Kidney (tissue), 14 donors: ENCODE measurements around the gene ITPR2. TPM values are rescaled to one million over a fixed set of nuclear protein-coding genes. Genes with fewer than 3 reads are reported as not detected.

Experiments used
- DNase-seq, 5 donors: peaks; one replicate each; pipeline ENCODE4 v3.0.0-alpha.2; 2013 to 2020
- FAIRE-seq: peaks from 2 replicates; lab custom pipeline; 2012; peaks lifted over from hg19 to GRCh38; lab: Jason Lieb, UNC
- H3K27ac ChIP-seq, 2 donors: one replicate each; pipeline ENCODE4 v1.7.0; 2013; ENCODE audit warnings: low read depth in 2 of 2, low read length in 2 of 2, inconsistent platforms in 1 of 2
- H3K27me3 ChIP-seq: one replicate; pipeline ENCODE4 v1.7.1; 2013; ENCODE audit warnings: low read length, inconsistent platforms; ENCODE audit not compliant: control insufficient read depth, insufficient read depth
- H3K36me3 ChIP-seq, 3 donors: one replicate each; pipeline versions ENCODE4 v1.7.0 to v1.7.1; 2013; ENCODE audit warnings: low read length in 3 of 3, control low read depth in 1 of 3, inconsistent platforms in 1 of 3; ENCODE audit not compliant: insufficient read depth in 3 of 3, control insufficient read depth in 2 of 3
- H3K4me1 ChIP-seq, 3 donors: one replicate each; pipeline versions ENCODE4 v1.7.0 to v1.7.1; 2013; ENCODE audit warnings: low read length in 3 of 3, inconsistent platforms in 1 of 3, low read depth in 1 of 3; ENCODE audit not compliant: control insufficient read depth in 2 of 3, insufficient read depth in 2 of 3
- H3K4me3 ChIP-seq, 3 donors: one replicate each; pipeline versions ENCODE4 v1.7.0 to v1.8.1; 2013; ENCODE audit warnings: low read length in 3 of 3, control low read depth in 1 of 3, inconsistent platforms in 1 of 3
- H3K9ac ChIP-seq, 3 donors: one replicate each; pipeline versions ENCODE4 v1.7.0 to v1.7.1; 2013; ENCODE audit warnings: low read length in 3 of 3, control low read depth in 1 of 3, inconsistent platforms in 1 of 3
- H3K9me3 ChIP-seq, 3 donors: one replicate each; pipeline versions ENCODE4 v1.7.0 to v1.7.1; 2013; ENCODE audit warnings: low read length in 3 of 3, control low read depth in 1 of 3, inconsistent platforms in 1 of 3; ENCODE audit not compliant: control insufficient read depth in 2 of 3, insufficient read depth in 1 of 3
- intact Hi-C: fragments of 100-400 bp; cut with DNase I; formaldehyde crosslinking; loops from one replicate; pipeline ENCODE4 v1.11.1; 2022
- polyA plus RNA-seq: library from polyadenylated mRNA; stranded (reverse); fragments of 350-450 nt; fragmentation: Illumina TruSeq; extraction: RNeasy Lipid Tissue Mini Kit (QIAGEN cat#74804); gene quantifications from one replicate; pipeline ENCODE4 v1.2.3, GENCODE V29; 2014; ENCODE audit warnings: low read depth, low replicate concordance; ENCODE audit not compliant: insufficient read depth
- total RNA-seq: library from RNA; stranded (reverse); fragmentation: NEBNext Ultra II Directional; extraction: Animal tissue kit (Norgen Biotek cat#: 25700); gene quantifications from one replicate; pipeline ENCODE4 v1.2.1, GENCODE V29; 2021
- TF ChIP-seq, protein P1 (sequence below): IDR thresholded peaks from 3 replicates; pipeline ENCODE4 v1.5.1; 2012; ENCODE audit warnings: mild to moderate bottlenecking, moderate library complexity, borderline replicate concordance; ENCODE audit not compliant: insufficient read depth; ENCODE audit errors: extremely low read depth
- donor health status: control.
- donor health status: control.
- donor health status: control.
- donor health status: control.
- donor health status: control.
- donor health status: DM: yes; HTN: yes; CAD: no.
- donor health status: Normal renal cell carcinoma (clear cell type).

Gene ITPR2
- total and polyA plus RNA-seq, 2 donors from 2014 or later: 5.7 to 56.9 TPM

DNA sequence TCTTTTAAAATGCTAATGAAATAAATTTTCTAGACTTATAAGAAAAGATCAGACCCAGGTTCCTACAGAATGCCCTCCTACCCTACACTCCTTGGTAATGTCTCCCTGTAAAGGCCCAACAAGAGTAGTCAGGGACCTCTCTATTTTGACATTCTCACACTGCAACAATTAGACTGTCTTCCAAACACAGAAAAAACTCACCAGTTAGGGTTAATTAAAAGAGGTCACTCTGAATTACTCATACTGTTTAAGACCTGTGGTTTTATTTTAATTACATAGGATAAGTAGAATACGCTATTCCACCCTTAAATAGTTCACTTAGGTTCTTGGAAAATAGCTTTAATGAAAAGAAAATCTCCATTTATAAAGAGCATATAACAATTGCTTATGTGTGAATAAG is 142.4 kb downstream of the ITPR2 start:
- no peak for DNase-seq
- no peak for FAIRE-seq

DNA sequence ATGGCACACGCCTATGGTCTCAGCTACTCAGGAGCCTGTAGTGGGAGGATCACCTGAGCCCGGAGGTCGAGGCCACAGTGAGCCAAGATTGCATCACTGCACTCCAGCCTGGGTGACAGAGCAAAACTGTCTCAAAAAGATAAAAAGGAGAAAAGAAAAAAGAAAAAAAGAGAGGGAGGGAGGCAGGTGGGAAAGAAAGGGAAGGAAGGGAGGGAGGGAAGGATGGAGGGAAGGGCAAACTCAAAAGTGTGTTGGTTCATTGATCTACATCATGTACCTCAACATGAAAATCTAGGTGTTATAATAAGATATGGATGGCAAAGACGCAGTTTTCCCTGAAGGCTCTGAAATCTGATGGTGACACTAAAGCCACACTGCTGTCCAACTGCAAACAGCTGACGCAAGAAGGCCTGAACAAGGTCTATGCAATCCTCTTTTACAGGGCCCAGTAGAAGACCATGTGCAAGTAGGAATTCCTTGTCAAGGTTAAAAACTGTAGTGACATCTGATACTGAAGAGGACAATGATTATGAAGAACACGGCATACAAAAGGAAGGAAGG is 143.6 kb downstream of the ITPR2 start:
- intact Hi-C loops: no loop called here
- TF ChIP-seq, protein P1, sequence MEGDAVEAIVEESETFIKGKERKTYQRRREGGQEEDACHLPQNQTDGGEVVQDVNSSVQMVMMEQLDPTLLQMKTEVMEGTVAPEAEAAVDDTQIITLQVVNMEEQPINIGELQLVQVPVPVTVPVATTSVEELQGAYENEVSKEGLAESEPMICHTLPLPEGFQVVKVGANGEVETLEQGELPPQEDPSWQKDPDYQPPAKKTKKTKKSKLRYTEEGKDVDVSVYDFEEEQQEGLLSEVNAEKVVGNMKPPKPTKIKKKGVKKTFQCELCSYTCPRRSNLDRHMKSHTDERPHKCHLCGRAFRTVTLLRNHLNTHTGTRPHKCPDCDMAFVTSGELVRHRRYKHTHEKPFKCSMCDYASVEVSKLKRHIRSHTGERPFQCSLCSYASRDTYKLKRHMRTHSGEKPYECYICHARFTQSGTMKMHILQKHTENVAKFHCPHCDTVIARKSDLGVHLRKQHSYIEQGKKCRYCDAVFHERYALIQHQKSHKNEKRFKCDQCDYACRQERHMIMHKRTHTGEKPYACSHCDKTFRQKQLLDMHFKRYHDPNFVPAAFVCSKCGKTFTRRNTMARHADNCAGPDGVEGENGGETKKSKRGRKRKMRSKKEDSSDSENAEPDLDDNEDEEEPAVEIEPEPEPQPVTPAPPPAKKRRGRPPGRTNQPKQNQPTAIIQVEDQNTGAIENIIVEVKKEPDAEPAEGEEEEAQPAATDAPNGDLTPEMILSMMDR: no peak
- Histone ChIP-seq H3K27me3 (no peaks in the 10 kb centered on the region), H3K9ac (no peak overlapping the region), H3K36me3 (peaks cover 0 to 12% (median 5%) of the 10 kb centered on the region in 3 donors), H3K4me1 (no peaks in the 10 kb centered on the region), H3K27ac (no peak overlapping the region), H3K9me3 (no peaks in the 10 kb centered on the region), H3K4me3 (no peak overlapping the region)
- no peak for DNase-seq
- FAIRE-seq: no peak

More for the DNA sequence above, 142.4 kb downstream of the ITPR2 start:
- Histone ChIP-seq H3K9ac (no peak overlapping the region), H3K4me1 (no peaks in the 10 kb centered on the region), H3K27ac (no peak overlapping the region), H3K9me3 (no peaks in the 10 kb centered on the region), H3K27me3 (no peaks in the 10 kb centered on the region), H3K36me3 (peaks cover 0 to 12% (median 7%) of the 10 kb centered on the region in 3 donors), H3K4me3 (no peak overlapping the region)
- intact Hi-C loops: no loop called here
- TF ChIP-seq, protein P1: no peak

DNA sequence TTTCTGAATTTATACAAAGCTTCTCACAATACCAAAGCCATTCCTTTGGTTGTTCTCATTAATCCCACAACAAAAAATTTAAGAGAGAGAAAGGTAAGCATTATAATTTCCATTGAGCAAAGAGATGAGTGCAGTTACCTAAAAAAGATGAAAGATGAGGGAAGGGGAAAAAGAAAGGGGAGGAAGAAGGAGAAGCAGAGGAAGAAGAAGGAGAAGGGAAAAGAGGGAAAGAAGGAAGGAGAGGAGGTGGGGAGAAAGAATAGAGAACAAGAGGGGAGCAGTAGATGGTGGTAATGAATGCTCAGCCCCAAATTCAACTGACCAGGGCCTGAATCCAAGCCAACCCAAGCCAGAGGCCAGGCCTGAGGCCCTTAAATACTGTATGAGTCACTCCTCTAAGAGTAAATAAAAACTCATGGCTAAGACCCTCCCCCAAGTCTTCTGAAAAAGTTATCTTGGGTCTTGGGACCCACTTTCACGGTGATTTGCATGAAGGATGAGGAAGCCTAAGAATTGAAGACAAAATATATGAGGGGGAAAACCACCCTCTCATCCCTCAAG is 144.6 kb downstream of the ITPR2 start:
- Histone ChIP-seq H3K27me3 (no peaks in the 10 kb centered on the region), H3K36me3 (peaks cover 0 to 11% (median 7%) of the 10 kb centered on the region in 3 donors), H3K9me3 (peaks cover 0 to 2% (median 0%) of the 10 kb centered on the region in 3 donors), H3K9ac (no peak overlapping the region), H3K27ac (no peak overlapping the region), H3K4me3 (no peak overlapping the region), H3K4me1 (no peaks in the 10 kb centered on the region)
- no peak for FAIRE-seq
- intact Hi-C loops: no loop called here
- DNase-seq: no peak
- TF ChIP-seq, protein P1: no peak
